Measurements from ENCODE around the gene ASB16.

The ASB16 gene

GRCh38 chr17:44216694-44217093 is 46.2 kb downstream of the ASB16 start:
- no peak overlapping the region for H3K4me3 ChIP-seq (ENCODE audit: low read depth, low read length)
- no peak for TF ChIP-seq CTCF (conservative IDR thresholded peaks at IDR 0.05; ENCODE audit: low read depth, low read length)
- no peak for DNase-seq (ENCODE audit: low read depth)

DNA sequence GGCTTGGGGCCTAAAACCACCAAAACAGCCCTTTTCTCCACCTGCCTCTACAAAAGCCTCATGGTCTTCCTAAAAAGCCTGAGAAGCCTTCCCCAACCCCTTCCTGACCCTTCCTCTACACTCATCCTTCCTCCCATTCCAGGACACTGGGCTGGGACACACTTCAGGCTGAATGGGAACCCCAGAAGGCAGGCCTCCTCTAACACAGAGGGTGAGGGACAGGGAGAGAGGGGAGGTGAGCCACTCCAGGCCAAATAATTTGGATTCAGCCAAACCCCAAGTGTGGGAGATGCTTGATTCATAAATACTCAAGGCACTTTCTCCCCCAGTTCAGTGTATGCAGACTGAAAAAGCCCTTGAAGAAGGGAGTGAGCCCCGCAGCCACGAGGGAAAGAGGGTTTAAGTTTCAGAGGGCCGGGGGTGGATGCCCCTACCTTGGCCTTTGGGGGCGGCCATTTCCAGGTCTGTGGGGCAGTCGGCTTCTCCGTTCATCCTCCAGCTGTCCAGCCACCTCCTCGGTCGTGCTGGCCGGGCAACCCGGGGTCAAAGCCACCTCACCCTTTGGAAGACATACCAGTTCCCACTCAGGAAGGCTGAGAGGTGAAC is 47.3 kb downstream of the ASB16 start:
- peak overlapping the region; percentile 90 for H3K4me3 ChIP-seq (ENCODE audit: low read depth, low read length)
- no peak for DNase-seq (ENCODE audit: low read depth)

GRCh38 chr17:44218344-44219107 is 48.0 kb downstream of the ASB16 start:
- TF ChIP-seq CTCF (conservative IDR thresholded peaks at IDR 0.05; ENCODE audit: low read depth, low read length): peak; percentile 43
- H3K4me3 ChIP-seq (ENCODE audit: low read depth, low read length): peak overlapping the region; percentile 90
- DNase-seq (ENCODE audit: low read depth): peak; percentile 91

More for the DNA sequence above, 47.3 kb downstream of the ASB16 start:
- no peak for TF ChIP-seq CTCF (conservative IDR thresholded peaks at IDR 0.05; ENCODE audit: low read depth, low read length)

GRCh38 chr17:44219108-44219615 is 48.7 kb downstream of the ASB16 start:
- peak overlapping the region; percentile 90 for H3K4me3 ChIP-seq (ENCODE audit: low read depth, low read length)
- TF ChIP-seq CTCF (conservative IDR thresholded peaks at IDR 0.05; ENCODE audit: low read depth, low read length): peak; percentile 31
- peak; percentile 72 for DNase-seq (ENCODE audit: low read depth)

GRCh38 chr17:44219616-44220212 is 49.2 kb downstream of the ASB16 start, which contains the start of gene UBTF:
TSS of gene UBTF (minus strand) at chr17:44219675. CDS start at chr17:44218229, 1,446 bp downstream.
- peak; percentile 74 for DNase-seq (ENCODE audit: low read depth)
- H3K4me3 ChIP-seq (ENCODE audit: low read depth, low read length): peak within 1 kb of the TSS; percentile 90
- TF ChIP-seq CTCF (conservative IDR thresholded peaks at IDR 0.05; ENCODE audit: low read depth, low read length): peak; percentile 1

DNA sequence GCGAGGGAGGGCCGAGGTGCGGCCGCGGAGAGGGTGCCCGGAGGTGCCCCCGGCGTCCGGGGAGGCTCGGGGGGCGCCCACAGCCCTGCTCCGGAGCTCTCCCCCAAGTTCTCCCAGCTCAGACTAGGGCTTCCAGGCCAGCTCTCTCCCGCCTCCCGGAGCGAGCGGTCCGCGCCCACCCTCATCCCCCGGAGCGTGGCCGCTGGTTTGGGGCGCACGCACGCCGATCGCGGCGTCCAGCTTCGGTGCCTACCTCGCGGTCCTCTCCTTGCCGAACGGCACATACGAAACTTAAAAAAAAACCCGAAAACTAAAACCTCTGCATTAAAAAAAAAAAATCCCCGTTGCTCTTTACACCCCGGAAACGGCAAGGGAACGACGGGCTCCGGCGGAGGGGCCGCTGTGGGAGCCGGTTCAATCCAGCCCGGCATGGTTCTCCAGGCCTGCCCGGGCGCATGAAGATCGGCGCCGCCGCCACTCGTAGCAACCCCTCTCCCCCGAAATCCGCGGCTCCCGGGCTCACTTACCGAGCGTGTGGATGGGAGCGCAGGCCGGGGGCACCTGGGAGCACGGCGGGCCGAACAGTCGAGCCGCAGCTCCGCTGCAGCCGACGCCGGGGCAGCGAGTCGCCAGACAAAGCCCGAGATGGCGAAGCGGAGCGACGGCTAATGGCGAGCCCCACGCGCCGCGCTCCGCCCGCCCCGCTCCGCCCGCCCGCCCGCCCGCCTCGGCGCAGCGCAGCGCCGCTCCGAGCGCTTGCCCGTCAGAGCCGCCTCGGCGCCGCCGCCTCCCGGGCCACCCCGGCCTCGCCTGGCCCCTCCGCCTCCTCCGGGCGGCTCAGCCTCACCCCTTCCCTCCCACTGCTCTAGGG is 49.9 kb downstream of the ASB16 start:
- peak overlapping the region; percentile 90 for H3K4me3 ChIP-seq (ENCODE audit: low read depth, low read length)
- no peak for TF ChIP-seq CTCF (conservative IDR thresholded peaks at IDR 0.05; ENCODE audit: low read depth, low read length)
- peak; percentile 71 for DNase-seq (ENCODE audit: low read depth)
